Thymus (tissue), 11 donors: ENCODE results near the gene CPED1. TPM values are rescaled to one million over a fixed set of nuclear protein-coding genes. Genes with fewer than 3 reads are reported as not detected.

ENCODE experiments used
- DNase-seq, 9 donors: peaks; one replicate each; pipeline ENCODE4 v3.0.0-alpha.2; 2013; ENCODE audit warnings: low spot score in 9 of 9, low read depth in 6 of 9, missing footprints in 1 of 9
- H3K27ac ChIP-seq, 2 donors: one replicate each; pipeline ENCODE4 v1.5.1; 2013; ENCODE audit warnings: control low read depth in 1 of 2, low read depth in 1 of 2, low read length in 1 of 2, mild to moderate bottlenecking in 1 of 2, moderate library complexity in 1 of 2
- H3K27me3 ChIP-seq, 2 donors: one replicate each; pipeline ENCODE4 v1.5.1; 2013; ENCODE audit warnings: low read length in 1 of 2; ENCODE audit not compliant: control insufficient read depth in 2 of 2, insufficient read depth in 1 of 2
- H3K36me3 ChIP-seq, 2 donors: one replicate each; pipeline ENCODE4 v1.5.1; 2013; ENCODE audit warnings: low read length in 1 of 2, mild to moderate bottlenecking in 1 of 2, moderate library complexity in 1 of 2; ENCODE audit not compliant: control insufficient read depth in 2 of 2, insufficient read depth in 2 of 2
- H3K4me1 ChIP-seq, 2 donors: one replicate each; pipeline ENCODE4 v1.5.1; 2013; ENCODE audit warnings: low read length in 2 of 2; ENCODE audit not compliant: control insufficient read depth in 2 of 2, insufficient read depth in 2 of 2
- H3K4me3 ChIP-seq, 2 donors: one replicate each; pipeline ENCODE4 v1.5.1; 2013; ENCODE audit warnings: low read length in 2 of 2, control low read depth in 1 of 2, mild to moderate bottlenecking in 1 of 2
- H3K9me3 ChIP-seq, 2 donors: one replicate each; pipeline ENCODE4 v1.5.1; 2013; ENCODE audit warnings: low read length in 1 of 2, mild to moderate bottlenecking in 1 of 2; ENCODE audit not compliant: control insufficient read depth in 2 of 2, insufficient read depth in 1 of 2
- WGBS: extraction: QIAGEN DNeasy Blood & Tissue Kit; methylation state at CpG from one replicate; pipeline ENCODE4 v1.1.7; 2013; 5-methylcytosine and 5-hydroxymethylcytosine counted together
- polyA plus RNA-seq: library from polyadenylated mRNA; stranded (reverse); fragments of 200-250 nt; gene quantifications from one replicate; pipeline ENCODE4 v1.2.3, GENCODE V29; 2013
- total RNA-seq: library from RNA; stranded (reverse); fragments of 120-200 nt; gene quantifications from one replicate; pipeline ENCODE4 v1.2.4, GENCODE V29; 2013
- donor health status: healthy.

Gene CPED1
- total and polyA plus RNA-seq, 2 donors = 1.9 to 2.2 TPM

DNA sequence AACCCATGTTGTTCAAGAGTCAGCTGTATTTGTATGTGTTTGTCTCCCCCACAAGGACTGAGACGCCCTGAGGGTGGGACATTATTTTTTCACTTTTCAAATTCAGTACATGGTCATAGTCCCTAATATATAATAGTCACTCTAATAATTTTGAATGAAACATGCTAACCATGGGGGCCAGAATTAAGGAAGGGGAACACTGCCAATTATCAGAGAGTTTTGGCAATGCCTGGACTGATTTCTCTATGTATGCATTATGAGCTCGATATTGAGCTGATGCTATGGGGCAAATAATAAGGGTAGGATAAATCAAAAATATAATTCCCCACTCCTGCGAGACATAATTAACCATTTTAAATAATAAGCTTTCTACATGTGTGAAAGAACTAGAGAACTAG lies 87.4 kb downstream of the CPED1 start:
- DNase-seq = no peak
- WGBS = 95% methylated on average over 3 of the region's 3 CpGs
- Histone ChIP-seq H3K27me3 (no peaks in the 10 kb centered on the region), H3K9me3 (no peaks in the 10 kb centered on the region), H3K4me1 (no peaks in the 10 kb centered on the region), H3K36me3 (no peaks in the 10 kb centered on the region), H3K27ac (no peak overlapping the region), H3K4me3 (no peak overlapping the region)

DNA sequence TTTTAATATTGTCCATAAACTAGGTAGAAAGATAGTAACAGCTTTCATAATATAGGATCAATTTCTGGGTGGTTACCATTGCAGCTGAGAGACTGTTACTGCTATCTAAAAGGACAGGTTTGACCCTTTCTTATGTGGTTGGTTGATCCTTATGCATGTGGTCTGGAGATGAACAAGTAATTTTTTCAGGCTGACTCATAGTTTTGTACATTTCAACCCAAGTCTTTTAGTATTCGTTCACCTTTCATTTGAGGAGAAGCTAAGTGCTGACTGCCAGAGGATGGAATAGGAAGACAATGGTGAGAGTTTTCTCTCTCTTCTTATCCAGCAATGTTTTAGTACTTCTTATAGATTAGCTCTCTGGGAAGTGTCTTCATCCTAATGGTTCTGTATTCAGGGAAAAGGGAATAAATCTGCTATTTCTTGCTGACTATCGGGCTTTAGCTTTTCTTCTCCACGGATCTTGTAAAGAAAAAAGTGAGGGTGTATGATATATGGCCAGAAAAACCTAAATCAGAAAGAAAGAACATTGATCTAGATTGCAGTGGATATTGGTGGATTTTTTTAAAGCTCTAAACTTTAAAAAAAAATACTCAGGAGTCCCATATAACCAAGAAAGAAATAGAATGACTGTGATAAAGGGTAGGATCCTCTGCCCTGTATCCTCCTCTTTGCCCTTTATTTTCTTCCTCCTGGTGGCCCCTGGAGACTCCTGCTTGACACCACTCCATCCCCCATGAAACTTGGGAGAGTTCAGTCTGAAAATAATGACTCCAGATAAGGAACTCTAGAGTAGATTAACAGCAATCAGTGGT lies 88.0 kb downstream of the CPED1 start:
- 96% methylated on average over 3 of the region's 3 CpGs for WGBS
- Histone ChIP-seq H3K36me3 (no peaks in the 10 kb centered on the region), H3K9me3 (no peaks in the 10 kb centered on the region), H3K27ac (no peak overlapping the region), H3K27me3 (no peaks in the 10 kb centered on the region), H3K4me1 (no peaks in the 10 kb centered on the region), H3K4me3 (no peak overlapping the region)
- no peak for DNase-seq

DNA sequence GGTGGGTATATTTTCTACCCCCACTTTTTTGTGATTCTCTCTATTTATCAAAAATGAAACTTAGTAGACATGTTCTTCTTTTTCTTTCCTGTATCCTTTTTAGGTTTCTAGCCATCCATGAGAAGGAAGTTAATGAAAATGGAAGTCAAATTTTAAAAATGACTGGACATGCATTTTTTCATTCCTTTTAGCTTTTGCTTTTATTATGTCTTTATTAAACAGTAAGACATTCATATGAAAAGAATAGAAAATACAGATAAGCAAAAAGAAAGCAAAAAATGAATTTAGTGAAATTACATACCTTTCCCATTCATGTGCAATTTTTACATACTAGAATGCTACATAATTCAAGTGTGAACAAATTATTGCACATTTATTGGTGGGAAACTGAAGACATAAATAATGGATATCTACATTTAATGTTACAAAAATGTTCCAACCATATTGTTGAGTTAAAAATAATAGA lies 88.7 kb downstream of the CPED1 start:
- DNase-seq = no peak
- Histone ChIP-seq H3K4me3 (no peak overlapping the region), H3K27me3 (no peaks in the 10 kb centered on the region), H3K9me3 (no peaks in the 10 kb centered on the region), H3K4me1 (no peaks in the 10 kb centered on the region), H3K27ac (no peak overlapping the region), H3K36me3 (no peaks in the 10 kb centered on the region)

DNA sequence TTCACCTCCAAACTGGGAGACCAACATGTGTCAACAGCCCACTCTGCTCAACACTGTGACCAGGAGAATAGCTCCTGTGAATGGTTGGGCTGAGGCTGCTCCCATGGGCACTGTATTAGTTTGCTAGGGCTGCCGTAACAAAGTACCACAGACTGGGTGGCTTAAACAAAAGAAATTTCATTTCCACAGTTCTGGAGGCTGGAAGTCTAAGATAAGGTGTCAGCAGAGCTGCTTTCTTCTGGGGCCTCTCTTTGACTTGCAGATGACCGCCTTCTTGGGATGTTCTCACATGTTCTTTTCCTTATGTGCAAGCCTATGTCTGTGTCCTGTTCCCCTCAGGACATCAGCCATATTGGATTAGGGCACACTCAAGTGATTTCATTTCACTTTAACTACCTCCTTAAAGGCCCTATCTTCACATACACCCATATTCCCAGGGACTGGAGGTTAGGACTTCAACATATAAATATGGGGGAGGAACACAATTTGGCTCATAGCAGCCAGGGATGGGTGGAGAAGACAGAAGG lies 90.3 kb downstream of the CPED1 start:
- no peaks in the 10 kb centered on the region for H3K4me1 ChIP-seq
- H3K9me3 ChIP-seq = no peaks in the 10 kb centered on the region
- H3K4me3 ChIP-seq = no peak overlapping the region
- WGBS = 96% methylated on average over 2 of the region's 2 CpGs
- H3K36me3 ChIP-seq = no peaks in the 10 kb centered on the region
- no peak for DNase-seq
- H3K27ac ChIP-seq = no peak overlapping the region
- H3K27me3 ChIP-seq = no peaks in the 10 kb centered on the region

DNA sequence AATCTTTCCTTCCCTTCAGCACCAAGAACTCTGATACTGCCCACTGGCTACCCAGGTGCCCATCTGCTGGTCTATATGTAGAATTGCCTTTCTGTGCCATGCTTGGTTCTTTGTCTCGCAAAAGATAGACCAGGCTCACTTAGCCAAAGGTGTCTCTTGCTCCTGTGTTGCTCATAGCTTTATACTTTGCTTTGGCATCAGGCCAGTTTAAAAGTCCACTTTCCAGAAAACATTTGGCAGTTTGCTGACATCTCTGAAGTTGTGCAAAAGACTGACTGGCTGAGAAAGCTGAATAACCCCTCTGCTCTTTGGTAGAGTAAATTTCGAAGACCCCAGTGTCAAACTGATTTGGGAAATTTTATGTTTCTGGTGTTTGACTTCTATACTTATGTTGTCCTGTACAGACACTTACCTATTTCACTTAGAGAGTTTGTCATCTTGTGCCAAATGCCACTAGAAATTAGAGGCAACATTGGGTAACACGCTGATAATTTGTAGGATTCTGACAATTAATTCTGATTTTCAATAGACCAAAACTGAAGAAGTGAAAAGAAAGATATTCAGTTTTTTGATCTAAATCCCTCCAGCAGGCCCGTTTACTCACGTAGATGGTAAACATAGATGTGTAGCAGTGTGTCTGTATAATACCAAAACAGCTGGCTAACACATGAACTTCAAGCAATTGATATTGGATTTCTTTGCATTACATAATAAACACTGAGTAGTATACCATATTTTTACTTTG lies 91.1 kb downstream of the CPED1 start:
- no peak for DNase-seq
- 84% methylated on average over 5 of the region's 5 CpGs for WGBS

DNA sequence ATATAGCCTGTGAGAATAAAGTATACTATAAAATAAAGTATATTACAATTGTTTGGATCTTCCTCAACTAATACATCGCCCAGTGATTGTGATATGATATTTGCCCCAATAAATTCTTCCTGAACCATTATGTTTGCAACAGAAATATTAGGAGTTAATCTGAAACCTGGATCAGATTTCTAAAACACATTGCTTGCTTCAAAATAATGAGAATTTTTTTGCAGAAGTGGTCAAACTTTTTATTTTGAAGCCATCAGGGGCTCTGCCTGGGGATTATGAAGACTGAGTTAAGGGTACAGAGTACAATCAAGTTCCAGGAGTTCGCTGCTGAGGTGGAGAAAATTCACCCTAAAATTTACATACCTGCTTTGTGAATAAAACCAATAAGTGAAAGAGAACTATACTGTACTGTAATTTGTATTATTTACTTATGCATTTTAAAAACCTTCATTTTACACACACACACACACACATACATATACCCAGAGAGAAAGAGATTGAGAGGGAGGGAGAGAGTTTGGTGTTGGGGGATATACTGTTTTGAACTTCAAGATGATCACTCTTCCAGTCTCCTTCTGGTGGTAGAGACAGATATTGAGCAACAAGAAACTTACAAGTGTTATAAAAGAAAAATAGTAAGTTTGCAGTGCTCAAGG lies 91.9 kb downstream of the CPED1 start:
- H3K27ac ChIP-seq = no peak overlapping the region
- DNase-seq = no peak
- 97% methylated on average over 2 of the region's 2 CpGs for WGBS
- H3K36me3 ChIP-seq = no peaks in the 10 kb centered on the region
- no peaks in the 10 kb centered on the region for H3K4me1 ChIP-seq
- H3K27me3 ChIP-seq = no peaks in the 10 kb centered on the region
- H3K4me3 ChIP-seq = no peak overlapping the region
- no peaks in the 10 kb centered on the region for H3K9me3 ChIP-seq

More for the DNA sequence above, 91.1 kb downstream of the CPED1 start:
- Histone ChIP-seq H3K9me3 (no peaks in the 10 kb centered on the region), H3K36me3 (no peaks in the 10 kb centered on the region), H3K4me3 (no peak overlapping the region), H3K27ac (no peak overlapping the region), H3K4me1 (no peaks in the 10 kb centered on the region), H3K27me3 (no peaks in the 10 kb centered on the region)

DNA sequence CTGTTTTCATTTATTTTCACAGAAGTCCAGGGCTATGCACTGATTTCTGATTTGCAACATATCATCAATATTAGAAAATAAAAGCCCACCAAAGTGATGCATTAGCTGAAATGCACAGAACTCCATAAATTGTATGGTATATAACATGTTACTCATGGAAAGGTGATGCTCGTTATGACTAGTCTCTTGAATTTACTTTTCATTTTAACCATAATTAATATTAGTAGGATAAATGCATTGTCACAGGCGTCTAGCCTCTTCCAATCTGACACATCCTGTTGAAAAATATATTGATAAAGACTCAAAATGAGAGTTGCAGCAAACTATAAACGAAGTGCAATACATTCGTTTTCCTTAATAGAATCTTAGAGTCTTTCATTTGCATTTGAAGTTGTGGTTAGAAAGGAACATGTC lies 92.4 kb downstream of the CPED1 start:
- H3K9me3 ChIP-seq = no peaks in the 10 kb centered on the region
- H3K4me1 ChIP-seq = no peaks in the 10 kb centered on the region
- DNase-seq = no peak
- no peak overlapping the region for H3K4me3 ChIP-seq
- no peaks in the 10 kb centered on the region for H3K27me3 ChIP-seq
- 92% methylated on average over 4 of the region's 4 CpGs for WGBS
- no peaks in the 10 kb centered on the region for H3K36me3 ChIP-seq
- no peak overlapping the region for H3K27ac ChIP-seq

DNA sequence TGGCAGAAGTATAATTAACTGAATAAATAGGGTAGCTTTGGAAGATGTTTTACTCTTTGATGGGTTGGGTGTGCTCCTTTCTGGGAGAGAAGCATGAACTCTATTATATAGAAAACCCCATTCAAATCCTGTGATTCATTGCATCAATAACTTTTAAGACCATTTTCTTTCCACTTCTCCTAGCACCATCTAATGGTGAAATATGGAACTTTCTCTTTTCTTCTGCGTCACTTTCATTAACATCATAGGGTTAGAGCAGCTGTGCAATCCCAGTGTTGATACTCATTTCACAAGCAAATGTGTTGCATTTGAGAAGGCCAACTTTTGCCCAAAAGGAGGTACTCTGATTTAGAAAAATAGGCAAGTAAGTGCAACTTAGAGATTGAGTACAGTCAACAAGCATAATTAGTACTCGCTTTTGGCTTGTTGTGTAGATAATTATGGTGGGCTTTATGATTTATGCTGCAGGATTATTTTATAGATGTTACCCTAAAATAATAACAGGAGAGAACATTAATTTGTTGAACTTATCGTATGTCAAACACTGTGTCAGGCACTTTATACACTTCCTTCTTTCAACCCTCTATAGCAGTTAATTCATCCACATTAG lies 92.9 kb downstream of the CPED1 start:
- Histone ChIP-seq H3K4me3 (no peak overlapping the region), H3K27ac (no peak overlapping the region), H3K27me3 (no peaks in the 10 kb centered on the region), H3K9me3 (no peaks in the 10 kb centered on the region), H3K36me3 (no peaks in the 10 kb centered on the region), H3K4me1 (no peaks in the 10 kb centered on the region)
- DNase-seq = peak in 8 of 9 donors; percentile 9 to 63 (median 22)
- 67% methylated on average over 3 of the region's 3 CpGs for WGBS
